ENCODE measurements around the gene MLLT3.

- TF ChIP-seq, protein P1, sequence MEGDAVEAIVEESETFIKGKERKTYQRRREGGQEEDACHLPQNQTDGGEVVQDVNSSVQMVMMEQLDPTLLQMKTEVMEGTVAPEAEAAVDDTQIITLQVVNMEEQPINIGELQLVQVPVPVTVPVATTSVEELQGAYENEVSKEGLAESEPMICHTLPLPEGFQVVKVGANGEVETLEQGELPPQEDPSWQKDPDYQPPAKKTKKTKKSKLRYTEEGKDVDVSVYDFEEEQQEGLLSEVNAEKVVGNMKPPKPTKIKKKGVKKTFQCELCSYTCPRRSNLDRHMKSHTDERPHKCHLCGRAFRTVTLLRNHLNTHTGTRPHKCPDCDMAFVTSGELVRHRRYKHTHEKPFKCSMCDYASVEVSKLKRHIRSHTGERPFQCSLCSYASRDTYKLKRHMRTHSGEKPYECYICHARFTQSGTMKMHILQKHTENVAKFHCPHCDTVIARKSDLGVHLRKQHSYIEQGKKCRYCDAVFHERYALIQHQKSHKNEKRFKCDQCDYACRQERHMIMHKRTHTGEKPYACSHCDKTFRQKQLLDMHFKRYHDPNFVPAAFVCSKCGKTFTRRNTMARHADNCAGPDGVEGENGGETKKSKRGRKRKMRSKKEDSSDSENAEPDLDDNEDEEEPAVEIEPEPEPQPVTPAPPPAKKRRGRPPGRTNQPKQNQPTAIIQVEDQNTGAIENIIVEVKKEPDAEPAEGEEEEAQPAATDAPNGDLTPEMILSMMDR (conservative IDR thresholded peaks at IDR 0.05; ENCODE audit: low read depth, low read length): no peak
- TF ChIP-seq EZH2 (IDR thresholded peaks at IDR 0.05; ENCODE audit: borderline replicate concordance, low read depth, low read length, poor library complexity, severe bottlenecking): no peak
These were observed 27.7 kb downstream of the MLLT3 start for GRCh38 chr9:20594608-20595007.
